GM19452 (cell line): ENCODE measurements around the gene COL28A1.
A peak's percentile ranks its signal among the peaks of the same experiment; 100 is the strongest.

Experiments used
- ATAC-seq: cut with Tn5 transposase; IDR thresholded peaks from one replicate; pipeline ENCODE4 v1.9.1; 2021; ENCODE audit not compliant: unreplicated experiment

Gene COL28A1

DNA sequence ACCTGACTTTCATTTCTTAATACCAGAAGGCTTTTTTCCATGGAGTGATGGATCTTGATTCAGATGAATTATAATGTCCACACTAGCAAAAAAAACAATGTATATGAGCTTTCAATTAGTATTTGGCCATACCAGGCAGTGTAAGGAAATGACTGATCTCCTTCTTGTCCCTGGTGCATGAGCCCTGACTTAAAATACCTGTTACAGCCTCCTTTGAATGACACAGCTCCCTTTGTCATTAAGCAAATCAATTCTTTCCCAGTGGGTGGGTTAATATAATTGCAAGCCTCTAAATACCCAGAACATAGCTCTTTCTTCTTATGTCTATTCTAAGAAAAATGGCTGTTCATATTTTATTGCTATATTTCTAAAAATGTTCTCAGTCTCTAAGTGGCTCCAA lies 188.6 kb downstream of the COL28A1 start:
- no peak for ATAC-seq

DNA sequence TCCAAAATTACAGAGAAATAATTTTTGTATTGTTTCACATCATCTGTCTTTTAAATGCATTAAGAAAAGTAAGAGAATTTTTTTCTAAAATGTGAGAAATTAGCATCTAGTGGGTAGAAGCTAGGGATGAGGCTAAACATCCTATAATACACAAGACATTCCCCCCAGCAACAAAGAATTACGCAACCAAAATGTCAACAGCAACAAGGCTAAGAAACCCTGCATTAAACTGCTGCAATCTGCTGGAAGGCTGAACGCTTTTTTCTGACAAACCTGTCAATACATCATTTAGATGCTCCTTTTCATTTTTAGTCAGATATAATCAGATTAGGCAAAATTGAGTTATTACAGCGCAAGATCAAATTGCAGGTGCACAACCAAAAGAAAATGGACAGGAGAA lies 191.1 kb downstream of the COL28A1 start:
- no peak for ATAC-seq

DNA sequence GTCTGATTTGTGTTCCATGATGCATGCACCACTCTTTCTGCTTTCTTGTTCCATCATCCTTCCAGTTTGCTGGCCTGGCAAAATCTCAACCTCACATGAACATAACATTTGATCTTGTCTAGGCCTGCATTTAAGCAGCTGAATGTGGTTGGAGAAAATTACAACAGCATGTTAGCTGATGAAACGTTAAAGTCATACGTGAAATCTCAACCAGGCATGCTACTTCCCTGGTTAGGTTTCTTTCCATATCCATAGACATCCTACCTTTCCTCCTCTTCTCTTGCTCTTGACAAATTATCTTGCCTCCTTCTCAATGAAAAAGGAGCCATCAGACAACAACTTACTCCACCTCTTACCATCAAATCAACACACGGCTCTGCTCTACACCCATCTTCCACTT lies 199.8 kb downstream of the COL28A1 start:
- no peak for ATAC-seq

DNA sequence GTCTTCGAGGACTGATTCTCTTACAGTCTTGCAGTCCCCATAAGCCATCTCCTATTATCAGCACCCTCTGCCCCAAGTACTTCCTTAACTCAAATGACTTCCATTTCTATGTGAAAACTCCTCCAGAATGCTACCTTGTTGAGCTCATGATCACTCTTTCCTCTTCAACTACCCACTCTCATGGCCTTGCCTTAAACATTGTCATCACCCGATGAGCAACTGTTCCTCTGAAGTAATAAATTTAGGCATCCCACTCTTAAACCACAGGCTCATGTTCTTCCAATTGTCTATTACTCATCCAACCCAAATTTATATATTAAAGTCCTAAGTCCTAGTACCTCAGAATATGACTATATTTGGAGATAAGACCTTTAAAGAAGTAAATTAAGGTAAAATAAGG lies 200.5 kb downstream of the COL28A1 start:
- ATAC-seq, result no peak

DNA sequence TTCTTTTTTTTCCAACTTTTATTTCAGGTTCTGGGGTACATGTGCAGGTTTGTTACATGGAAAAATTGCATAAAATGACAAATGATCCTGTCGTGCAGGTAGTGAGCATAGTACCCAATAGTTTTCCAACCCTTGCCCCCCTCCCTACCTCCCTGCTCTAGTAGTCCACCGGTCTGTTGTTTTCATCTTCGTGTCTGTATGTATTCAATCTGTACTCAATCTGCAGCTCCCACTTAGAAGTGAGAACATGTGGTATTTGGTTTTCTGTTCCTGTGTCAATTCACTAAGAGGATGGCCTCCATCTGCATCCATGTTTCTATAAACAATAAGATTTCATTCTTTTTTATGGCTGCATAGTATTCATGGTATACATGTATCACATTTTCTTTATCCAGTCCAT lies 202.1 kb downstream of the COL28A1 start:
- no peak for ATAC-seq

DNA sequence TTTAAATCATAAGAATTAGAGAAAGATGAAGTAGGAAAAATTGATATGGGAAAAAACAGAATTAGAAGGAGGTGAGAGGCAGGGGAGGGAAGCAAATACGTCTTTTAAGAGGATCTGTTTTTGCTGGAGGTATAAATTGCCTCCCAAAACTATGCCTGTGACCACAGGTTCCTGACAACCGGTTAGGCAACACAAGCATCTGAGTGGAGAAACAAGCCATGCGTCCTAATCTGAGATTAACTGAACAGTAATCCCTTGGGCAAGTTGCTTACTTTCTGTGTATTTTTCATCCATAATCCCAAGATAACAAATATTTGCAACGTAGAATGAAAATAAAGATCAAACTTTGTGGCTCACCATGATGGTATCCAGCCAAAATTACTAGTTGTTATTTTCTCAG lies 204.2 kb downstream of the COL28A1 start:
- ATAC-seq, result no peak

DNA sequence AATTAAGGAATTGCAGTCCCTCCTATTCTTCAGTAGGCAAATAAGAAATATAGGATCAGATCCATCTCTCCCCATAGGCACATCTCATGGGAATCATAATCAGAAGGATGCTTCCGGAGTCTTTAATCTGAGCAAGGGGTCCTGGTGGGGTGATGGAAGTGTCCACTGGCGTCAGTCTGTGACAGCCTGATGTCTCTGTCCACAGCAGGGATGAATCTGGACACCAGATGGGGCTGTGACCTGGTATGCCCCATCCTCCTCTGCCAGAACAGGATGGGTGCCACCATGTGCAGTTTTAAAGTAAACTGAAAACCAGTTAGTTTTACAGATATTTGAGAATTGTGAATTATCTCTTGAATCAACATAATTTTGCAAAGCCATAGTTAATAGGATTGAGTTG lies 204.7 kb downstream of the COL28A1 start:
- ATAC-seq, result no peak

DNA sequence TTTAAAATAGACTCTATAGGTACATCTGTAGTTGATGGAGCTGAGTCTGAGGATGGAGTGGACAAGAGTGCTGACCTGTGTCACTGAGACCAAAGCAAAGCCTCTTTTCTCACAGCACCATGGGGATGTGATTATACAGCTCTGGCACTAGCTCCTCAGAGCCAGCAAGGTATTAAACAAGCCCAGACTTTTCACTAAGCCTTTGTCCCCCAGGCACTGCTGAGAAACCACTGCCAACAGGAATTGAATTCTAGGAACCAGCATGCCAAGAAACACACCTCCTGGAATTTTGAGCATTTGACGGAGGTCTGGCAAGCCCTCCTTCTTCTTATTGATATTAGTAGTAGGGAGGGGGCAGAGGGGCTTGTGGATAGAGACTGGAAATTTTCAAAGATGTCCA lies 206.3 kb downstream of the COL28A1 start:
- ATAC-seq, result no peak

DNA sequence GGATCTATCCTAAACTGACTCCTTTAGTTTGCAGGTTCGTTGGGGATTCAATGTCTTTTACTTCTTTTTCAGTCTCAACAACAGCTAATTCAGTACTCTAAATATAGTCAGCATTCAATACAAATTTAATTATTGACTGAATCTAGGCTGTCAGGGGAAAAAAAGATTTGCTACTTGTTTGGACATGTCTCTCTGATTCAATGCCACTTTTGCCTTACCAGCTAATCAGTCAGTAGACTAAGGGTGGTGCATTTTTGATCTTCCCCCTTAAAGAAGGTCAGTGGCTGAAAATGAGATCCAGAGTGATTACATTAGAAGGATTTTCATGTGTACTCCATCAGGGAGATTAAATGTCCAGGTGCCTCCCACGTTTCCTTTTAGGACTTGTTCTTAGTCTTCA lies 208.2 kb downstream of the COL28A1 start:
- no peak for ATAC-seq

DNA sequence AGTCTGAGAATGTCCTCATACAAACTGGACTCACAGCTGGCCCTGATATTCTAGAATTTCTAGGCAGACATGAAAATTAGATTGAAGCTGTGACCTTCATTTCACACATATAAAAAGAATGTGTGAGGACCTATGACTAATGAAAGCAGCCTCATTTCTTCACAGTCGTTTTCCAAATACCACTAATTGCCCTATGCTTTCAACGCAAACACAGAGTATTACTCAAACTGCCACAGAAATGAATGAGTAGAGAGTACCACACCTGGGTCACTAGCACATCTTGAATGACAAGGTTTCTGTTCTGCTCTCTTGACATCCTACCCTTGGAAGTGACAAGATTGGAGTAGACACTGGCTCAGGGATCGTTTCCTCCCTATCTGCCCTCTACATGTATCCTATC lies 211.0 kb downstream of the COL28A1 start:
- no peak for ATAC-seq

DNA sequence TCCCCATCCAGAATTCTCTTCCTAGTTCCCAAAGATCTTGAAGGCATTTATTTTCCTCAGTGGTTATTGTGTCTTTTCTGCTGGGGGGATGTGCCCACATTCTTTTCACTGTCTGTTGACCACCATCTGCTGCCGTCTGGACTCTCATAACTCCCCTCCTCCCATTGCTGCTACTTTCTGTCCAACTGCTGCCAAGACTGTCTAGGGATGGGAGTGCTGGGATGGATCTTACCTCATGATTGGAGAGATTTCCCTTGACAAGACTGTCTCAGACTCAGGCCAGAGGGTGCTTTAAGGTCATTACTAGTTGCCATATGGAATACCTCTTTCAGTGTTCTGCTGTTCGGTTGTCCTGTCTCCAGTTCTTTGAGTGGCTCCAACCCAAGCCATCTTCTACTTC lies 211.8 kb downstream of the COL28A1 start:
- no peak for ATAC-seq

DNA sequence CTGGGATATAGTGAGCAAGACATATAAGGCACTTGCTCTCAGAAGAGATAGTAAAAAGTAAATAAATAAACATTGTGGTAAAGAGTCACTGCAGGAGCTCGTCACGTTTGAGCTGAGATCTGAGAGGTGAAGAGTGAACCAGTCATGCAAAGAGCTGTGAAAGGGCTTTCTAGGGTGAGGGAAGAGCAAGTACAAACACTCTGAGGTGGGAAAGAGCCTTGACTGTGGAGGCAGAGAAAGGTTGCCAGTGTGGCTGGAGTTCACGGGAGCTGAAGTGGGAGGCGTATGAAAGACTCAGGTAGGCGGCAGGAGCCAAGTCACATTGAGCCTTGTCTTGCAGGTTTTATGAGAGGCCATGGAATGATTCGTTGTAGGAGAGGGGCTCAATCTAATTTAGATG lies 212.3 kb downstream of the COL28A1 start:
- ATAC-seq, result peak; percentile 76

DNA sequence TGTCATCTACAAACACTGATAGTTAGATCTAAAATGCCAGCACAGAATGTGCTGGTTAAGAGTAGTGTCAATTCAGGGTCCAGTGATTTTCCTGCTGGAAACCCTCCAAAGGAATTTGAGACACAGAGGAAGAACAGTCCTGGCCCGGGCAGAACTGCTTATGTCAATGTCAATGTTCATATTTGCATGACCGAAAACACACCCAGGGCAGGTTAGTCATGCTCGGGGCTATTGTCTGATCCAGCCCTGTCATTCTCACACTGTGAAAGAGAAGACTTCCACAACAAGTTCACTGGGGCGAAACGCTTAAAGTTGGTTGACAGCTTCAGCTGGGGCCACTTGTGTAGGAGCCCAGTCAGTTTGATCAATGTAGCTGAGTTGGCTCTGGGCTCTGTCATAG lies 214.0 kb downstream of the COL28A1 start:
- peak; percentile 93 for ATAC-seq

DNA sequence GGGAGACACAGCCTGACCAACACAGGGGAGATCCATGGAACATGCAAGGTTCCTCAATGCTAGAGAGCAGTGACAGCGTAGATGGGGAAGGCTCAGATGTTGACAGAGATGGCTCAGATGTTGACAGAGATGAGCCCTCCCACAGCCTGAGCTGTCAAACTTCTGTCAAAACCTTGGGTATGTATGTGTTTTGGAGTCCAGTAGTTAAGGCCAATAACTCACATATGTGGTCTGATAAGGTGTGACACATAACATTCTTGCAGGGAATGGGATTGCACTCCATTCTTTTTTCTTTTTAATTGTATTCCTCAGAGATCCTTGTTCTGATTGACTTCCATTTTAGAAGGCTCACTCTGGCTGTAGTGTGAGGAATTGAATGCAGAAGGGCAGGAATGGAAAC lies 217.1 kb downstream of the COL28A1 start:
- ATAC-seq, result no peak

DNA sequence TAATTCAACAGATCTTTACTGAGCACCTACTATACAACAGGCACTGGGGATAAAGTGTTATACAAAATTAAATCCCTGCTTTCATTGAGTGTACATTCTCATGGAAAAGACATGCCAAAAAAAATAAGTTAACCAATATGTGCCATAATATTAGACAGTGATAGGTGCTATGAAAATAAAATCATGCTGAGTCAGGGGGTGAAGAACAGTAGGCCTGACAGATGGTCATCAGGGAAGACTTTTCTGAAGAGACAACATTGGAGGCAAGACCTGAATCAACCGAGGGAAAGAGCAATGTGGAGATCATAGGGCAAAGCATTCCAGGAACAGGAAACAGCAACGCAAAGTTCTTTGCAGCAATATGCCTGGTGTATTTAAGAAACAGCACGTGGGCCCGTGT lies 217.8 kb downstream of the COL28A1 start:
- no peak for ATAC-seq

DNA sequence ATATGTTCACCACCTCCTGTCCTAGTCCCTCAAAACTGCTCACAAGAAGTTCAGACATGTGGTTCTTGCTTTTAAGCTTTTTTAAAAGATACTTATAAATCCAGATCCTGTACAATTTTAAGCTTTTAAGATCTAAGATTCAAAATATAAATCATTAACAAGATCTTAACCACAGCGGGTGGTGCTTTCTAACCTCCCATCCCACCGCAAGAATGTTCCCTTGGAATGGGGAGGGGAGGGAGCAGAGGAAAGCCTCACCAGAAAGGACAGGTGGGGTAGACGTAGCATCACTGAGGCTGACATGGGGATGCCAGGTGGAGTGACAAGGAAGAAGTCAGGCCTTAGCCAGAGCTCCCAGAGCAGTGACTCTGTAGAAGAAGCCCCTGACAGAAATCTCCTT lies 219.8 kb downstream of the COL28A1 start:
- no peak for ATAC-seq

DNA sequence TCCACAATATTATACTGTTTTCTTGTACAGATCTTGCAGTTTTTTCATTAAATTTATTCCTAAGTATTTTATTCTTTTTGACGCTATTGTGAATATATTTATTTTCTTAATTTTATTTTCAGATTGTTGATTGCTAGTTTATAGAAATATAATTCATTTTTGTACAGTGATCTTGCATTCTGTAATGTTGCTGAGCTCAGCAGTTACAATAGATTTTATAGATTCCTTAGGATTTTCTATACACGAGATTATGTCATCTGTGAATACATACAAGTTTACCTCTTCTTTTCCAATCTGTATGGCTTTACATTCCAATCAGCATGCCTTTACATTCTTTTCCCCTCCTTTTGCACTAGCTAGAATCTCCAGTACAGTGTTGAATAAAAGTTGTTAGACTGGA lies 223.3 kb downstream of the COL28A1 start:
- ATAC-seq, result no peak

DNA sequence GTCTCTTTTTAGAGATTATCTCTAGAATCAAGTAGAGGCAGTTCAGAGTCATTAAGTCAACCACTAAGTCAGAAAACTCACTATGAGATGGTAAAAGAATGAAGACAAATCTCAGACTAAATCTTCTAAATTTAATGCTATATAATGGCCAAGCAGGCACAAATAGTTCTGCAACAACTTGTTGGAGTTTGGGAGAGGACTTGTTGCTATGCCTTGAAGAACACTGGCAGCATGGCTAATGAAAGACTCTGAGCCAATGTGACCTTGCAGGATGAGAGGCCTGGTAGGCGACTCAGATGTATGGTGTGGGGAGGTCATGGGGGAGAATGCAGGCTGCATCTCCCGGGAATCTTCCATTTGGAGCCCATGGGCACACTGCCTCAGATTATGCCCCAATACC lies 224.7 kb downstream of the COL28A1 start:
- ATAC-seq, result no peak

DNA sequence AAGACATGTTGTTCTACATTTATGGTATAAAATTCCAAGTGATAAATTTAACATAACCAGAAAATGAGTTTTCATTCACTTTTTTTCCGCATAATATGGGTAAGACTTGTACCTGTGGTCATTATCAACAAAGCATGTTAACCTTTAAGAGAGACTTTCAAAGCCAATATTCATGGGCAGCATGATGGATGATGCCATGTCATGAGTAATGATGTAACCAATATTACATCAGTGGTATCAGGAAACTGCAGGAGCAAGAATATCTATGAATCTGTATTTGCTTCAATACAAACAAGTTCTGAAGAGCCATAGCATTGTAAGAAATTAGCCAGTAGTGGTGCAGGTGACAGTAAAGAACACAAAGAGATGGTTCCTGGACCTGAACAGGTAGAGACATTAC lies 226.5 kb downstream of the COL28A1 start:
- ATAC-seq, result no peak
